Gastroesophageal sphincter (tissue), 3 donors: ENCODE measurements around the gene OR51F2.

ENCODE experiments used
- EP300 ChIP-seq: sonication (generic); formaldehyde crosslinking; IDR thresholded peaks from one replicate; pipeline ENCODE4 v1.6.1; 2017; ENCODE audit warnings: antibody characterized with exemption, mild to moderate bottlenecking
- POLR2A ChIP-seq, 2 donors: fragments of 450-650 bp; IDR thresholded peaks; one replicate each; pipeline ENCODE4 v1.6.1; 2017; ENCODE audit warnings: antibody characterized with exemption in 2 of 2, mild to moderate bottlenecking in 2 of 2, moderate library complexity in 1 of 2
- POLR2AphosphoS5 ChIP-seq: sonication (generic); formaldehyde crosslinking; IDR thresholded peaks from one replicate; pipeline ENCODE4 v1.6.1; 2017; ENCODE audit warnings: antibody characterized with exemption
- TF ChIP-seq, protein P1 (sequence below), 4 experiments: fragments of 200-600 bp in 2 of 4; fragments of 450-650 bp in 2 of 4; sonication (generic) in 1 of 4; IDR thresholded peaks; one replicate each; pipeline ENCODE4 v1.5.1; 2017 to 2019; ENCODE audit warnings: antibody characterized with exemption in 4 of 4, mild to moderate bottlenecking in 2 of 4, moderate library complexity in 2 of 4

DNA sequence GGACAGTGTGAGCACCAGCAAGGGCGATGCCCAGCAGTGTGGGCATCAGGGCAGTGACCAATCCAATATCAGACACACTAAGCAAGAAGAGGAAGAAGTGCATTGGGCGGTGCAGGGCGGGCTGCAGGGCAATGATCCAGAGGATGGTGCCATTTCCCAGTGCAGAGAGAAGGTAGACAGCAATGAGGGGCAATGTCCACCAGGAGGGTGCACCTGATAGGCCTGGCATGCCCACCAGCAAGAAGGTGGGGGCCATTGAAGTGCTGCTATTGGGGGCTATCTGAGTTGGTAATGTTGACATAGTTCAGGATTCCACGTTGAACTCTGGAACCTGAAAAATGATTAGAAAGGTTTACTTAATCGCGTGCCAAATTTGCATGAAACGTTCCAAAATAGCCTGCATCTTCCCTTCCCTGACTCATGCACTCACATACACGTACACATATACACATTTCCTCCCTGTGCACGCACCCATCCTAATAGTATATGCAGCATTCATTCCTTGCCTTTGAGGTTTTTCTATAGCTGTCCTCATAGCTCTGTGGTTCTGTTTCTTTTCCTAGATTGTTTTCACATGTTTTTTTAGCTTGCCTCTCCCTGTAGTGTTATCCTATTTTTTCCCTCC is 27.9 kb downstream of the OR51F2 start, which contains the start of gene OR51S1:
- TF ChIP-seq, protein P1, sequence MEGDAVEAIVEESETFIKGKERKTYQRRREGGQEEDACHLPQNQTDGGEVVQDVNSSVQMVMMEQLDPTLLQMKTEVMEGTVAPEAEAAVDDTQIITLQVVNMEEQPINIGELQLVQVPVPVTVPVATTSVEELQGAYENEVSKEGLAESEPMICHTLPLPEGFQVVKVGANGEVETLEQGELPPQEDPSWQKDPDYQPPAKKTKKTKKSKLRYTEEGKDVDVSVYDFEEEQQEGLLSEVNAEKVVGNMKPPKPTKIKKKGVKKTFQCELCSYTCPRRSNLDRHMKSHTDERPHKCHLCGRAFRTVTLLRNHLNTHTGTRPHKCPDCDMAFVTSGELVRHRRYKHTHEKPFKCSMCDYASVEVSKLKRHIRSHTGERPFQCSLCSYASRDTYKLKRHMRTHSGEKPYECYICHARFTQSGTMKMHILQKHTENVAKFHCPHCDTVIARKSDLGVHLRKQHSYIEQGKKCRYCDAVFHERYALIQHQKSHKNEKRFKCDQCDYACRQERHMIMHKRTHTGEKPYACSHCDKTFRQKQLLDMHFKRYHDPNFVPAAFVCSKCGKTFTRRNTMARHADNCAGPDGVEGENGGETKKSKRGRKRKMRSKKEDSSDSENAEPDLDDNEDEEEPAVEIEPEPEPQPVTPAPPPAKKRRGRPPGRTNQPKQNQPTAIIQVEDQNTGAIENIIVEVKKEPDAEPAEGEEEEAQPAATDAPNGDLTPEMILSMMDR (IDR thresholded peaks at IDR 0.05): no peak
- TF ChIP-seq EP300: no peak
- TF ChIP-seq POLR2AphosphoS5: no peak
- no peak for TF ChIP-seq POLR2A (IDR thresholded peaks at IDR 0.05)
